ENCODE results near the gene NEUROD2. TPM values are rescaled to one million over a fixed set of nuclear protein-coding genes. Genes with fewer than 3 reads are reported as not detected.

Gene NEUROD2
- total and polyA plus RNA-seq, 2 of the 8 experiments (the other 6 are each of a cell fraction or from before 2014, with no cell fraction given), result not detected

GRCh38 chr17:39572121-39572520 is 35.6 kb downstream of the NEUROD2 start (continued):
- TF ChIP-seq GABPA (IDR thresholded peaks at IDR 0.05; ENCODE audit: borderline replicate concordance, insufficient read depth, low read length) (no peak), POLR2A (IDR thresholded peaks at IDR 0.05; ENCODE audit: control extremely low read depth in 1 of 2, low read depth in 2 of 2, low read length in 2 of 2) (no peak)
